ENCODE data around the gene HMGXB4. TPM values are rescaled to one million over a fixed set of nuclear protein-coding genes. Genes with fewer than 3 reads are reported as not detected.
"Not testable (repeated sequence)": the region's sequence is repeated elsewhere in the genome, so short reads cannot be mapped to it uniquely, and the experiment has no call there.

Gene HMGXB4
- total RNA-seq, 1 donor from 2014 or later = 16.7 TPM

DNA sequence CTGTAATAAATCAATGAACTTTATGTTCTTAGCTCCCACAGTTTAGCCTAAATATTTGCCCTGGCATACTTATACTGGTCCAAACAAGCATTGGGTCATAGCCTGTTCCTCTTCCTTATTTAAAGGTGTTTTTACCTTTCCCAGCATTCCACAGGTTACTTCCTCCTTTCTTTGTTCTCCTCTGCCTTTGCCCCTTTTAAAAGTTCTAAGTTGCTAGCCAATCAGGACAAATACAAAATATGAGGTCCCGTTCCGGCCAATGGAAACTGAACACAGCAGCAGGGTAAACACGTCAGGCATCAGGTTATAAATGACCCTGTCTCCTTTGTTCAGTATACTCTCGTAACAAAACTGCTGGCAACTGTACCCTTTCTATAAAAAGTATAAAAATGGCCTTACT is 12.8 kb upstream of the HMGXB4 start:
- H3K9me3 ChIP-seq (ENCODE audit: insufficient read depth, low read depth, low read length); H3K4me3 ChIP-seq (ENCODE audit: insufficient read depth, low read depth, low read length); H3K9ac ChIP-seq (ENCODE audit: low read length); H3K27ac Mint-ChIP-seq (ENCODE audit: unreplicated experiment); H3K79me2 ChIP-seq (ENCODE audit: insufficient read depth, low read length); DNase-seq (ENCODE audit: low read depth); H3K4me1 Mint-ChIP-seq (ENCODE audit: low read depth, unreplicated experiment); H2AFZ ChIP-seq (ENCODE audit: low read depth, low read length); H3K4me1 ChIP-seq (ENCODE audit: insufficient read depth, low read length); FAIRE-seq; H3K4me2 ChIP-seq (ENCODE audit: low read length); H3K36me3 Mint-ChIP-seq (ENCODE audit: low read depth, unreplicated experiment); H4K20me1 ChIP-seq (ENCODE audit: insufficient read depth, low read length); H3K27ac ChIP-seq (ENCODE audit: low read depth, low read length); H3K36me3 ChIP-seq (ENCODE audit: insufficient read depth, low read length); H3K9me3 Mint-ChIP-seq (ENCODE audit: unreplicated experiment); H3K27me3 ChIP-seq (ENCODE audit: insufficient read depth, low read length); H3K4me3 Mint-ChIP-seq (ENCODE audit: unreplicated experiment); H3K27me3 Mint-ChIP-seq (ENCODE audit: low read depth, unreplicated experiment): not testable (repeated sequence)

DNA sequence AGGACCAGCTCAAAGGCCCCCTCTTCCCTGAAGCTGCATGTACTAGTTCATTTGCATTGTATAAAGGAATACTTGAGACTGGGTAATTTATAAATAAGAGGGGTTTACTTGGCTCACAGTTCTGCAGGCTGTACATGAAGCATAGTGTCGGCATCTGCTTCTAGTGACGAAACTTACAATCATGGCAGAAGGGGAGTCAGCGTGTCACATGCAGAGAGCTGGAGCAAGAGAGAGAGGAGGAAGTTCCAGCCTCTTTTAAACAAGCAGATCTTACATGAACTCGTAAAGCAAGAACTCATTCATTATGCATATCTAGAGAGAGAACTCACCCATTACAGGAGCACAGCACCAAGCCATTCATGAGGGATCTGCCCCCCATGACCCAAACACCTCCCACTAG is 7.1 kb upstream of the HMGXB4 start:
- Mint-ChIP-seq H3K27me3 (ENCODE audit: low read depth, unreplicated experiment) (peaks cover 2% of the 10 kb centered on the region), H3K36me3 (ENCODE audit: low read depth, unreplicated experiment) (peaks cover 2% of the 10 kb centered on the region), H3K27ac (ENCODE audit: unreplicated experiment) (no peak overlapping the region), H3K9me3 (ENCODE audit: unreplicated experiment) (peaks cover 3% of the 10 kb centered on the region), H3K4me3 (ENCODE audit: unreplicated experiment) (no peak overlapping the region), H3K4me1 (ENCODE audit: low read depth, unreplicated experiment) (no peaks in the 10 kb centered on the region)
- Histone ChIP-seq H3K9ac (ENCODE audit: low read length) (no peak overlapping the region), H3K4me3 (ENCODE audit: insufficient read depth, low read depth, low read length) (no peak overlapping the region), H3K79me2 (ENCODE audit: insufficient read depth, low read length) (no peaks in the 10 kb centered on the region), H3K4me2 (ENCODE audit: low read length) (no peak overlapping the region), H4K20me1 (ENCODE audit: insufficient read depth, low read length) (no peaks in the 10 kb centered on the region), H3K9me3 (ENCODE audit: insufficient read depth, low read depth, low read length) (no peaks in the 10 kb centered on the region), H3K4me1 (ENCODE audit: insufficient read depth, low read length) (no peaks in the 10 kb centered on the region), H3K27ac (ENCODE audit: low read depth, low read length) (no peak overlapping the region), H3K36me3 (ENCODE audit: insufficient read depth, low read length) (no peaks in the 10 kb centered on the region), H2AFZ (ENCODE audit: low read depth, low read length) (no peak overlapping the region), H3K27me3 (ENCODE audit: insufficient read depth, low read length) (no peaks in the 10 kb centered on the region)
- DNase-seq (ENCODE audit: low read depth) (no peak), FAIRE-seq (no peak)
- no peak for TF ChIP-seq EZH2 (IDR thresholded peaks at IDR 0.05; ENCODE audit: insufficient read depth, low read length)
- TF ChIP-seq, protein P1, sequence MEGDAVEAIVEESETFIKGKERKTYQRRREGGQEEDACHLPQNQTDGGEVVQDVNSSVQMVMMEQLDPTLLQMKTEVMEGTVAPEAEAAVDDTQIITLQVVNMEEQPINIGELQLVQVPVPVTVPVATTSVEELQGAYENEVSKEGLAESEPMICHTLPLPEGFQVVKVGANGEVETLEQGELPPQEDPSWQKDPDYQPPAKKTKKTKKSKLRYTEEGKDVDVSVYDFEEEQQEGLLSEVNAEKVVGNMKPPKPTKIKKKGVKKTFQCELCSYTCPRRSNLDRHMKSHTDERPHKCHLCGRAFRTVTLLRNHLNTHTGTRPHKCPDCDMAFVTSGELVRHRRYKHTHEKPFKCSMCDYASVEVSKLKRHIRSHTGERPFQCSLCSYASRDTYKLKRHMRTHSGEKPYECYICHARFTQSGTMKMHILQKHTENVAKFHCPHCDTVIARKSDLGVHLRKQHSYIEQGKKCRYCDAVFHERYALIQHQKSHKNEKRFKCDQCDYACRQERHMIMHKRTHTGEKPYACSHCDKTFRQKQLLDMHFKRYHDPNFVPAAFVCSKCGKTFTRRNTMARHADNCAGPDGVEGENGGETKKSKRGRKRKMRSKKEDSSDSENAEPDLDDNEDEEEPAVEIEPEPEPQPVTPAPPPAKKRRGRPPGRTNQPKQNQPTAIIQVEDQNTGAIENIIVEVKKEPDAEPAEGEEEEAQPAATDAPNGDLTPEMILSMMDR (IDR thresholded peaks at IDR 0.05; ENCODE audit: insufficient read depth, low read depth, low read length) = no peak

DNA sequence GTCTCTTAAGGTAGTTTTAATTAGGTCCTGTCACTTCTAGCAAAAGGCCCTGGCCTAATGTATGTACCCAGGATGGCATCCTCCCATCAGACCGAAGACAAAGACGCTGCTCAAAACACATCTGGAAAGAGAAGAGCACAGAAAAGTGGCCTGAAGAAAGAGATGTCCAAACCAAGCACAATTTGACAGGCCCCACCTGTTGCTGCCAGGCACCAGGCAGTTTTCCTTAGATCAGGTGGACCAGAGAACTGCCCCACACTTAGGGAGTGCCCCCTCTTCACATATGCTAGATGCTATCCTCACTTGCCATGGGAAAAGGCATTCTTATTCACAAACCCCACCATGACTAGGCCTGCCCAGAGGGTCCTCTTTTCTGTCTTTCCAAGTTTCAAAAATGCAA is 3.3 kb upstream of the HMGXB4 start:
- no peak for TF ChIP-seq EZH2 (IDR thresholded peaks at IDR 0.05; ENCODE audit: insufficient read depth, low read length)
- TF ChIP-seq, protein P1 (IDR thresholded peaks at IDR 0.05; ENCODE audit: insufficient read depth, low read depth, low read length) = no peak
- DNase-seq (ENCODE audit: low read depth) (no peak), FAIRE-seq (no peak)
- peaks cover 14% of the 10 kb centered on the region for H3K4me1 ChIP-seq (ENCODE audit: insufficient read depth, low read length)
- no peaks in the 10 kb centered on the region for H3K27me3 ChIP-seq (ENCODE audit: insufficient read depth, low read length)
- H3K4me1 Mint-ChIP-seq (ENCODE audit: low read depth, unreplicated experiment) = peaks cover 6% of the 10 kb centered on the region
- H4K20me1 ChIP-seq (ENCODE audit: insufficient read depth, low read length) = peaks cover 7% of the 10 kb centered on the region
- no peak overlapping the region for H3K27ac ChIP-seq (ENCODE audit: low read depth, low read length)
- no peak overlapping the region for H2AFZ ChIP-seq (ENCODE audit: low read depth, low read length)
- H3K79me2 ChIP-seq (ENCODE audit: insufficient read depth, low read length) = peaks cover 22% of the 10 kb centered on the region
- no peaks in the 10 kb centered on the region for H3K9me3 ChIP-seq (ENCODE audit: insufficient read depth, low read depth, low read length)
- H3K27ac Mint-ChIP-seq (ENCODE audit: unreplicated experiment) = no peak overlapping the region
- no peaks in the 10 kb centered on the region for H3K9me3 Mint-ChIP-seq (ENCODE audit: unreplicated experiment)
- H3K36me3 ChIP-seq (ENCODE audit: insufficient read depth, low read length) = no peaks in the 10 kb centered on the region
- H3K36me3 Mint-ChIP-seq (ENCODE audit: low read depth, unreplicated experiment) = peaks cover 2% of the 10 kb centered on the region
- H3K27me3 Mint-ChIP-seq (ENCODE audit: low read depth, unreplicated experiment) = peaks cover 2% of the 10 kb centered on the region
- no peak overlapping the region for H3K4me3 Mint-ChIP-seq (ENCODE audit: unreplicated experiment)
- no peak overlapping the region for H3K4me2 ChIP-seq (ENCODE audit: low read length)
- no peak overlapping the region for H3K9ac ChIP-seq (ENCODE audit: low read length)
- no peak overlapping the region for H3K4me3 ChIP-seq (ENCODE audit: insufficient read depth, low read depth, low read length)
